NCI-H1048 (cell line): ENCODE data around the gene PIEZO1.

Source experiments
- DNase-seq: peaks from one replicate; lab custom pipeline; 2025; lab: John Stamatoyannopoulos, UW

Gene PIEZO1

DNA sequence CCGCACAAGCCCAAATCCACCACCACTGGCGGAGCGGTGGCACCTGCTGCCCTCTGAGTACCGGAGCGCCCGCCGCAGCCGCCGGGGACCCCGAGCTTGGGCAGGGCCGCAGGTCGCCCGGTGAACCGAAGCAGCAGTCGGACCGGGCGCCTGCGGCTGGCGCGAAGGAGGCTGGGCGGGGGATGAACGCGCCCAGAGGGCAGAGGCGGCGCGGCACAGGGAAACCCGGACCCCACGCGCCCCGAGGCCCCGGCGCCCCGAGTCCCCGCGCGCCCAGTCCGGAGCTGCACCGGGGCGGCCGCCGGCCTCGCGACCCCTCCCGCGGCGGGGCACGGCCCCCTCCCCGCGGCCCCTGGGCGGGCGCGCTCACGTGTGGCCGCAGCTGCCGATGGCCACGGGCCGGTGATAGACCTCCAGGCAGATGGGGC, 79.2 kb downstream of the PIEZO1 start:
- DNase-seq = no peak

DNA sequence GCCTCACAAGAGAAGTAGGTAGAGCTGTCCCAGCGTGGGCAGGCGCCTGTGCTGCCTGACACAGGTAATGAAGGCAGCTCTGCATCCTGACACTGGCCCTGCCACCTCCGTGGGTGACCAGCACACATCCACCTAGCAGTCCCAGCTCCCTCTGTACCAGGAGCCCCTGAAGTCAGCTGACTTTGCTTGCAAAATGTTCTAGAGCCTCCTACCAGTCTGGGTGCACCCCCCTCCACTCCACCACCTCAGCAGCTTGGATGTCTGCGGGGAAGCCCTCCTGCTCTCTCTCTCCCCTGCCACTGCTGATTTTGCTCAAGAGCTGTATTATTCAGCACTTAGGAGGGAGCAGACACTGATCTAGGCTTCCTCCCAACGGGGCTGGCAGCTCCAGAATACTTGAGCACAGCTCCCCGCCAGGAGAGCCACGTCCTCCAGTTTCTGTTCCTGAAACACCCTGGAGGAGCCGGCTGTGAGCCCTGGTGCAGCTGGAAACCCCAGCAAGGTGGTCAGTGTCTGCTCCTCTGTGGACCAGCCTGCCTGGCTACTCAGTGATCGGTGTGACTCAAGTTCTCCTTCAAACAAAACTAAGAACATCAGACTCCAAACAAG, 79.8 kb downstream of the PIEZO1 start:
- DNase-seq = no peak

GRCh38 chr16:88703486-88704309, 81.3 kb downstream of the PIEZO1 start:
- no peak for DNase-seq

DNA sequence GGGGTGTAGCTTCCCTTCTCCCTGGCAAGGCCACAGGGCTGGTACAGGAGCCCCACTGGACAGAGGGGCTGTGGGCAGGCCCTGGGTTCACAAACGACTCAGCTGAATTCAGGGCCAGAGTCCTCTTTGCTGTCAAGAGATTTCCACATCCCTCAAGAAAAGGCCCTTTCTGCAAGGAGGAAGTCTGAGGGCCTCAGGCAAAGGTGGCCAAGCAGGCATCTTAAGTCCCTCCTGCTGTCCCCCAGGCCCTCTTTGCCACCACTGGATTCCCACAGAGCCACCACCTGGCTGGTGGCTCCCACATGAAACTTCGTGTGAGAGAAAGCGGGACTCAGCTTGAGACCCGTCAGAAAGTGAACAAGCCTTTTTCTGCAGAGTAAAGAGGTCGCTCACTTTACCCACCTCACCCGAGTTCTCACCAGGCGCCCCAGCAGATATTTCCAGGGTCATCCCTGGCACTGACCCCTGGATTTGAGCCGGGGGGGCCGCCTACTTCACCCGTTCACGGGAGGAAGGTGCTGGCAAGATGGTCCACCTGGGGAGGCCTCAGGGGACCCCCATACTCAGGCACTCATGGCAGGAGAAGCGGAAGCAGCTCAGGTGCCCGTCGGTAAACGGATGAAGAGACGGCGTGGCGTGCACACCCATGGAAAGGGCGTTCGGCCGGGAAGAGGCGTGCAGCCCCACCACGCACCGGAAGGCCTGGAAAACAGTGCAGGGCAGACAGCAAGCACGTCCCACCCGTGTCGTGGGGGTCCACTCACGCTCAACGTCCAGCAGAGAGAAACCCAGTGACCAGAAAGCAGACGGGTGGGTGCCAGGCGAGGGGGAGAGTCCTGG, 82.4 kb downstream of the PIEZO1 start:
- no peak for DNase-seq

GRCh38 chr16:88701581-88702370, 83.2 kb downstream of the PIEZO1 start:
- no peak for DNase-seq

DNA sequence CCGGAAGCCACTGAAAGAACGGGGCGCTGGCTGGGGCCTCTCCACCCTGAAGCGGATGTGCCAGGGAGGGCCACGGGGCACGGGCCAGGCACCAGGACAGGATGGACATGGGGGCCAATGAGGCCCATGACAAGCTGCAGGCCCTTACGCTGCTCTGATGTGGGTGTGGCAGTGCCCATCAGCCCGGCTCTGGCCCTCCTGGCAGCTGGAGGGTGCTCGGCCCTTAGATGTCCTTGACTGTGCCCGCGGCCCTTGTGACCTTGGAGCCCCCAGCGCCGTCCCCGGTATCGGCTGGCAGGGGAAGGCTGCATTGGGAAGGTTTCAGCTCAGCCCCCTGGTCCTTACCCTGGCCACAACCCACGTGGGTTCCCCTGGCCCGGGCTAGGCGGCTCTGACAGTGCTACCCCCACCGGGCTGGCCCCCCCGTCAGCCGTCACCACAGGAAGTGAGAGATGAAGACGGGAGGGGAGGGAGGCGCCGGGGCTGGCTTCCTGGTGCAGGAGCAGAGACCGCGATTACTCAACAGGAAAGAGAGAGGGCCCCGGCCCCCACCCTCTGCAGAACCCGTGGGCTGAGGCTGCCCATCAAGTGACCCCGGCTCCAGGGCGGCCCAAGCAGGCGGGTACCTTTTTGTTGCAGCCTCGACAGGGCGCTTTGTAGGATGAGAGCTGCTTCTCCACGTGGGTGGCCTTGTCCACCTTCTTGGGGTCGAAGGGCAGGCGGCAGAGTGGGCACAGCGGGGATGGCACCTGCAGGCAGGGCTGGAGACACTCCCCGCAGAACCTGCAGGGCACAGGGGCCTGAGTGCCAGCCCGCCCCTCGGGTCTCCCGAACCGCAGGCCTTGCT, 84.2 kb downstream of the PIEZO1 start:
- no peak for DNase-seq

- DNase-seq = no peak
These were observed 84.7 kb downstream of the PIEZO1 start for GRCh38 chr16:88700322-88700635.

- no peak for DNase-seq
These were observed 85.8 kb downstream of the PIEZO1 start for GRCh38 chr16:88699180-88699579.

DNA sequence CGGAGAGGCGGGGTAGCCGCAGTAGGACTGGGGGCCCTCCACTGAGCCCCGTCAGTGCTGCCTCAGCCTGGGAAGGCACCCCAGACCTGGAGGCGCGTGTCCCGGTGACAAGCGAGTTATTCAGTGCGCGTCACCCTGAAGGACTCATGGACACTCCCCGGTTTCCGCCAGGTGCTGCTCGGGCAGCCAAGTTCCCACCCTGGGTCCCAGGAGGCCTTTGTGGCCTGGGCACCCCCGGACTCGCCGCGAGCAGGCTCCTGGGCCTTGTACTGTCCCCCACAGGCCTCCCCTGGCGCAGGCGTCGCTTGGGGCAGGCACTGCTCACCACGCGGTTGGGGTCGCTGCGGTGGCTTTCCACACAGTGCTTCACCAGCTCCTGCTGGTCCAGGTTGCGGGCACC, 86.4 kb downstream of the PIEZO1 start:
- no peak for DNase-seq

DNA sequence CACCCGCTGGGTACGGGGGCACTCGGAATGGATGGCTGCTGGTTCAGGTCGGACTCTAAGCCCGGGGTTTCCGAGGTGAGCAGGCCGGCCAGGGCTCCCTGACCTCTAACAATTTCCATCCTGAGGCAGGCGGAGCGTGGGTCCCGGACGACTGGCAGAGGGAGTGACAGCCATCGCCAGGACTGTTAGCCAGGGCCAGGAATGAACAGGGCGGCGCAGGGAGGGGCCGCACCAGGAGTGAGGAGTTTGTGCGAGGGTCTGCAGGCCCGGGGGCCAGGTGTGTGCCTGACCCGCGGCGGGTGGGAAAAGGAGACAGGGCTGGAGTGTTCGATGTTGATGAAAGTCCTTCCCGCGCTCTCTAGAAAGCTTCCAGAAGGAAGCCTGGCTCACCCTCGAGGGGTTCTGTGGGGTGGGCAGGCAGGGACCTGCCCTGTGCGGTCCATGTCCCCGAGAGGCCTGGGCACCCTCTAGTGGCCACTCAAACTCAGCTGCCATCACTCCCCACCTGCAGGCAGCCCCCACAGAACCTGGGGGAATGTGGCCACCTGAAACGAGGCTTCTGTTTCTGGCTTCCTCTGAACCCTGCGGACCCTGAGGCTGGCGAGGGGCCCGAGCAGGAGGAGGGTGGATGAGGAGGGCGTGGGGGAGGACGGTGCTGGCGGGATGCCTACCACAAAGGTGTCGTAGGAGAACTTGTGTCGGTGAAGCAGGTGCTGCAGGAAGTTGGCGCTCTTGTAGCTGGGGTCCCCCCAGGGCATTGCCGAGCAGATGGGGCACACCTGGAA, 87.0 kb downstream of the PIEZO1 start:
- no peak for DNase-seq

GRCh38 chr16:88697116-88697830, 87.7 kb downstream of the PIEZO1 start:
- no peak for DNase-seq

- no peak for DNase-seq
These were observed 88.6 kb downstream of the PIEZO1 start for GRCh38 chr16:88696441-88696840.

GRCh38 chr16:88695753-88696152, 89.3 kb downstream of the PIEZO1 start:
- no peak for DNase-seq

- DNase-seq = no peak
These were observed 89.8 kb downstream of the PIEZO1 start for GRCh38 chr16:88695218-88695617.

GRCh38 chr16:88694221-88695087, 90.6 kb downstream of the PIEZO1 start:
- DNase-seq = no peak

DNA sequence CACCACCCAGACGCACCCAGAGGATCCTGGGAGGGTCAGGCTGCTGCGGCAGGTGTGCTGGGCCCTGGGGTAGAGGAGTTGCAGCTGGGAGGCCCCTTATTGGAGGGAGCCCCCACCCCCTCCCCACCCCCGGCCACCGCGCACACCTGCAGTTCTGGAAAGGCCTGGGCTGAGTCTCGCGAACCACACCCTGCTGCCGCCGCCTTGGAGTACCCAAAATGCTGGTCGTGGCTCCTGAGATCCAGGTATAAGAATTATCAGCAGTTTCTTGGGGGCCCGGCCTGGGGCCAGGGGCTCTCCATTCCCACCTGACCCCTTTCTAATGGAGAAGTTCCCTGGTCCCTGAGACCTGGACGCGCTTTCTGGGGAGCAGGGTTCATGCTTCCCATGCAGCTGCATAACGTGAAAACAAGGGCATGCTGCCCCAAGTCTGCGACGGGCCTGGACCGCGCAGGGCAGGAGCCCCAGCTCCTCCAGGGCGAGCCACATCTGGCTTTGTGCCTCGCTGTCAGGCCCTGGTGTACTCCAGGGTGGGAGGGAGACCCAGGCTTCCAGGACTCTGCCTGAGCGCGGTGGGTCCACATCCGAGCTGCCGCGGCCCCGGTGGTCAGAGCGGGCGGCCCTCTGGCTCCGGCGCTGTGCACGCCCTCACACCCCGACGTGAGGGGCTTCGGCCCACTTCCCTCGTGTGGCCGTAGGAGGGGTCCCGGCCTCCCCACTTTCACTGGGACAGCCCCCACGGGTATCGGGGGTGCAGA, 91.4 kb downstream of the PIEZO1 start:
- no peak for DNase-seq

GRCh38 chr16:88692861-88693260, 92.2 kb downstream of the PIEZO1 start:
- no peak for DNase-seq
